ENCODE data around the gene CCNJL. TPM values are rescaled to one million over a fixed set of nuclear protein-coding genes. Genes with fewer than 3 reads are reported as not detected.

Gene CCNJL
- total and polyA plus RNA-seq, 12 donors = 1.2 to 10.6 (median 4.3) TPM

DNA sequence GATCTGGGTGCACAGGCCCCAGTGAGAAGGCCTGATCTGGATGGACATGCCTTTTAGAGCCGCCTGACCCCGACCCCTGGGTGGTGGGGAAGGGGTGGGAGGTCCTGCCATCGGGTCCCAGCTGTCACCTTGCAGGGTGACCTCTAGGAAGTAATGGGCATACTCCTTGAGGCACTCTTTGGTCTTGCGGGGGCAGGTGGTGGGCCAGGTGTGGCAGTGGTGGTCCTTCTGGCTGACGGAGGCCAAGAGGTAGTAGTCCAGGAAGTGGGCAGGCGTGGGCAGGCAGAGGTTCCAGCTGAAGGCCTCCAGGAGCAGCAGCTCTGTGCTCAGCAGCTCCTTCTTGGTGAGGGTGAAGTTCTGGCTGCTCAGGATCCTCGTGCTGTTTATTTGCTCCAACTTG is 53.0 kb downstream of the CCNJL start:
- Histone ChIP-seq H3K4me1 (replicated peaks in 1 of 2) (peaks cover 0 to 13% of the 10 kb centered on the region in 2 donors), H3K4me3 (no peak overlapping the region), H3K36me3 (replicated peaks in 1 of 2) (peaks cover 0 to 4% of the 10 kb centered on the region in 2 donors), H3K27ac (no peak overlapping the region), H3K27me3 (no peaks in the 10 kb centered on the region), H3K9me3 (replicated peaks in 1 of 3) (no peaks in the 10 kb centered on the region)
- 82 to 91% (median 87%) methylated on average over 4 to 7 of the region's 7 CpGs for WGBS, 4 donors
- no peak for TF ChIP-seq POLR2A (IDR thresholded peaks at IDR 0.05)
- TF ChIP-seq, protein P1, sequence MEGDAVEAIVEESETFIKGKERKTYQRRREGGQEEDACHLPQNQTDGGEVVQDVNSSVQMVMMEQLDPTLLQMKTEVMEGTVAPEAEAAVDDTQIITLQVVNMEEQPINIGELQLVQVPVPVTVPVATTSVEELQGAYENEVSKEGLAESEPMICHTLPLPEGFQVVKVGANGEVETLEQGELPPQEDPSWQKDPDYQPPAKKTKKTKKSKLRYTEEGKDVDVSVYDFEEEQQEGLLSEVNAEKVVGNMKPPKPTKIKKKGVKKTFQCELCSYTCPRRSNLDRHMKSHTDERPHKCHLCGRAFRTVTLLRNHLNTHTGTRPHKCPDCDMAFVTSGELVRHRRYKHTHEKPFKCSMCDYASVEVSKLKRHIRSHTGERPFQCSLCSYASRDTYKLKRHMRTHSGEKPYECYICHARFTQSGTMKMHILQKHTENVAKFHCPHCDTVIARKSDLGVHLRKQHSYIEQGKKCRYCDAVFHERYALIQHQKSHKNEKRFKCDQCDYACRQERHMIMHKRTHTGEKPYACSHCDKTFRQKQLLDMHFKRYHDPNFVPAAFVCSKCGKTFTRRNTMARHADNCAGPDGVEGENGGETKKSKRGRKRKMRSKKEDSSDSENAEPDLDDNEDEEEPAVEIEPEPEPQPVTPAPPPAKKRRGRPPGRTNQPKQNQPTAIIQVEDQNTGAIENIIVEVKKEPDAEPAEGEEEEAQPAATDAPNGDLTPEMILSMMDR (IDR thresholded peaks at IDR 0.05) = no peak
- intact Hi-C loops (cut with DNase I) = no loop called here
- DNase-seq = no peak

DNA sequence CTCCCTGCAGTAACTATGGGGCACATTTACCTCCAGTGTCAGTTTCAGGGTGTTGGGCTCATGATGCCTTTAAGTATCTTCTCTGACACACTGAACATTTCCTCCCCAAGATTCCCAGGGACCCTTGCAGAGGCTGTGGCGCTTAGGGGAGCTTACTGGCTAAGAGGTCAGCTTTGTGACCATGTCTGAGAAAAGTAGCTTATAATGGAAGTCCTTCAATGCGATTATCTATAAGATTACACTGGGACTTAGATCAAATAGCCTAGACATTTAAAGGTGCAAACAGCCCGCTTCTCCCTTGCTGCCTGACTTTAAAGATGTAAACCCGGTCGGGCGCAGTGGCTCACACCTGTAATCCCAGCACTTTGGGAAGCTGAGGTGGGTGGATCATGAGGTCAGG is 57.7 kb downstream of the CCNJL start:
- Histone ChIP-seq H3K36me3 (replicated peaks in 1 of 2) (peaks cover 0 to 4% of the 10 kb centered on the region in 2 donors), H3K27me3 (no peaks in the 10 kb centered on the region), H3K27ac (no peak overlapping the region), H3K9me3 (replicated peaks in 1 of 3) (no peaks in the 10 kb centered on the region), H3K4me1 (replicated peaks in 1 of 2) (no peaks in the 10 kb centered on the region), H3K4me3 (no peak overlapping the region)
- intact Hi-C loops (cut with DNase I) = no loop called here
- DNase-seq = no peak
- 93 to 96% (median 94%) methylated on average over 6 of the region's 6 CpGs for WGBS, 4 donors
- TF ChIP-seq, protein P1 (IDR thresholded peaks at IDR 0.05) = no peak
- no peak for TF ChIP-seq POLR2A (IDR thresholded peaks at IDR 0.05)

DNA sequence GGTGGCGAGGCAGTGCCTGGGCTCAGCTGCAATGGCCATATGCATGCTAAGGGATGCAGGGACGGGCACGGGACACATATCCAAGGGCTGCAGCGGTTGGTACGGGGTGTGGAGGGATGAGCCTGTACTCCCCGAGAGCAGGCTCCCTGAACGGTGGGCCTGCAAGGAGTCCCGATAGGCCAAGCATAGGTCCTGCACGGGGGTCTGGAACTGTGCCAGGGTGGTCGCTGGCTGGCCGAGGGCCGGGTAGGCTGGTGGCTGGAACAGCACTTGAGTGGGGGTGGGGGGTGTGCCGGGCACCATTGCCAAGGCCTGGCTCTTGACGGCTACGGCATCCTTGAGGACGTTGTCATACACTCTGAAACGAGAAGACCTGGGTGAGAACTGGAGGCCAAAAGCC is 58.9 kb downstream of the CCNJL start:
- intact Hi-C loops (cut with DNase I) = no loop called here
- no peak for DNase-seq

DNA sequence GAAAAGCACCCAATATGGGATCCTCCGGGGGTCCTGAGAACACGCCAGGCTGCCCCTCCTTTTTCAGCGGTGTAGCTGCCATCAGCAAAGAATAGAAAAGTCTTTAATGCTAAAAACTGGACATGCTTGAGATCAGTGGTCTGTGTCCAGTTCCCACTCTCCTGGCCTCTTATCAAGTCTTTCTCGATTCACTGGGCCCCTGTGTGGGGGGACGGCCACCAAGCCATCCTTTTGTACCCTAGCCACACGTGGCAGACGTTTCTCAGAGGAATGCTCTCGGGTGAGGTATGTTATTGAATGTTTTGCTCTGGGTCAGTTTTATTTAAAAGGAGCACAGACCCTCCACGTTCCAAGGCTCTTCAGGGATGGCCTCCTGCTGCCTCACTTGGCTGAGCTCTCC is 59.4 kb downstream of the CCNJL start:
- no peak overlapping the region for H3K4me3 ChIP-seq
- no peaks in the 10 kb centered on the region for H3K27me3 ChIP-seq
- H3K27ac ChIP-seq = no peak overlapping the region
- TF ChIP-seq, protein P1 (IDR thresholded peaks at IDR 0.05) = no peak
- no peak for TF ChIP-seq POLR2A (IDR thresholded peaks at IDR 0.05)
- 87 to 94% (median 88%) methylated on average over 9 of the region's 9 CpGs for WGBS, 4 donors
- intact Hi-C loops (cut with DNase I) = no loop called here
- H3K4me1 ChIP-seq (replicated peaks in 1 of 2) = no peaks in the 10 kb centered on the region
- no peak for DNase-seq
- H3K9me3 ChIP-seq (replicated peaks in 1 of 3) = no peaks in the 10 kb centered on the region
- peaks cover 0 to 4% of the 10 kb centered on the region in 2 donors for H3K36me3 ChIP-seq (replicated peaks in 1 of 2)

More for the DNA sequence above, 58.9 kb downstream of the CCNJL start:
- Histone ChIP-seq H3K4me1 (replicated peaks in 1 of 2) (no peaks in the 10 kb centered on the region), H3K9me3 (replicated peaks in 1 of 3) (no peaks in the 10 kb centered on the region), H3K36me3 (replicated peaks in 1 of 2) (peaks cover 0 to 4% of the 10 kb centered on the region in 2 donors), H3K27me3 (no peaks in the 10 kb centered on the region), H3K27ac (no peak overlapping the region), H3K4me3 (no peak overlapping the region)
- TF ChIP-seq, protein P1 (IDR thresholded peaks at IDR 0.05) = no peak
- TF ChIP-seq POLR2A (IDR thresholded peaks at IDR 0.05) = no peak
- WGBS, 4 donors = 80 to 89% (median 87%) methylated on average over 10 to 17 of the region's 17 CpGs
